GM12875 (cell line): ENCODE measurements around the gene MAP6.

Source experiments
- H3K4me3 ChIP-seq: one replicate; pipeline ENCODE4 v1.5.1; 2011; ENCODE audit warnings: low read depth, low read length, control low read depth
- CTCF ChIP-seq: IDR thresholded peaks from 2 replicates; pipeline ENCODE4 v1.5.1; 2011; ENCODE audit warnings: low read depth, mild to moderate bottlenecking, control low read depth, inconsistent platforms, low read length, moderate library complexity, borderline replicate concordance; ENCODE audit not compliant: insufficient read depth

The MAP6 gene

GRCh38 chr11:75644370-75644769 is 24.5 kb downstream of the MAP6 start:
- no peak for TF ChIP-seq CTCF
- H3K4me3 ChIP-seq, result no peak overlapping the region

GRCh38 chr11:75642402-75643113 is 26.3 kb downstream of the MAP6 start:
- no peak for TF ChIP-seq CTCF

GRCh38 chr11:75639762-75640181 is 29.1 kb downstream of the MAP6 start:
- no peak overlapping the region for H3K4me3 ChIP-seq
- no peak for TF ChIP-seq CTCF

More at GRCh38 chr11:75642402-75643113, 26.3 kb downstream of the MAP6 start:
- no peak overlapping the region for H3K4me3 ChIP-seq

GRCh38 chr11:75637998-75638397 is 30.8 kb downstream of the MAP6 start:
- no peak for TF ChIP-seq CTCF
- H3K4me3 ChIP-seq, result no peak overlapping the region

- H3K4me3 ChIP-seq, result no peak overlapping the region
- no peak for TF ChIP-seq CTCF
Measured at GRCh38 chr11:75635066-75635862, 33.6 kb downstream of the MAP6 start.

GRCh38 chr11:75633409-75634066 is 35.3 kb downstream of the MAP6 start:
- no peak for TF ChIP-seq CTCF
- no peak overlapping the region for H3K4me3 ChIP-seq
